ENCODE results near the gene GPR89B.

DNA sequence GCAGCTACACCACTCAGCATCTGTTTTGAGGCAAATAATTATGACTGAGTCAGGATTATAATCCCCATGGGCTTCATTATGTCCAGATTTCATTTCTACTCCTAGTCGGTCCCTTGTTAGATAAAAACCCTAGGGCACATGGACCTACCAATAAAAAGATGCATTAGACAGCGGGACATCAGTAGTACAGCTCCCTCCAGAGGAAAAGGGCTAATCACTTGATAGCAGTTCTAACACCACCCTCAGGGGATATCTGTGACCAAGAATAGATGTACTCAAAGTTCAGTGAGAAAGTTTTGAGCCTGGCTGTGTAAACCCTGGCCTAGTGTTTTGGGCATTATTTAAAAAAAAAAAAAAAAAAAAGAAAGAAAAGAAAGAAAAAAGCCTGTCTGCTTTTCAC is 15.7 kb upstream of the GPR89B start:
- TF ChIP-seq EZH2 (IDR thresholded peaks at IDR 0.05; ENCODE audit: borderline replicate concordance, insufficient read depth, low read length, poor library complexity, severe bottlenecking), result no peak
- no peak for TF ChIP-seq TAF1 (IDR thresholded peaks at IDR 0.05; ENCODE audit: low read depth)
